GM19463 (cell line): ENCODE data around the gene SH3BP1.

ENCODE experiments used
- ATAC-seq: cut with Tn5 transposase; IDR thresholded peaks from one replicate; pipeline ENCODE4 v1.9.1; 2021; ENCODE audit warnings: mild to moderate bottlenecking, moderate library complexity; ENCODE audit not compliant: unreplicated experiment

SH3BP1 gene

DNA sequence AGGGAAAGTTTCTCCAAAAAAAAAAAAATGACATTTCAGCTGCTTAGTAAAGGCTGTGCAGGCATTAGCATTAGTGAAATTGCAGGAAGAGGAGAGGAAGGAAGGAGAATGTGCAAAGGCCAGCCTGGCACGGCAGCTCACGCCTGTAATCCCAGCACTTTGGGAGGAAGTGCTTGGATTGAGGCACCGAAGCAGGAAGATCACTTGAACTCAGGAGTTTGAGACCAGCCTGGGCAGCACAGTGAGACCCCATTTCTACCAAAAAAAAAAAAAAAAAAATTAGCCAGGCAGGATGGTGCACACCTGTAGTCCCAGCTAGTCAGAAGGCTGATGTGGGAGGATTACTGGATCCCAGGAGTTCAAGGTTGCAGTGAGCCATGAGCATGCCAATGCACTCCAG, 65.2 kb downstream of the SH3BP1 start:
- ATAC-seq = no peak

DNA sequence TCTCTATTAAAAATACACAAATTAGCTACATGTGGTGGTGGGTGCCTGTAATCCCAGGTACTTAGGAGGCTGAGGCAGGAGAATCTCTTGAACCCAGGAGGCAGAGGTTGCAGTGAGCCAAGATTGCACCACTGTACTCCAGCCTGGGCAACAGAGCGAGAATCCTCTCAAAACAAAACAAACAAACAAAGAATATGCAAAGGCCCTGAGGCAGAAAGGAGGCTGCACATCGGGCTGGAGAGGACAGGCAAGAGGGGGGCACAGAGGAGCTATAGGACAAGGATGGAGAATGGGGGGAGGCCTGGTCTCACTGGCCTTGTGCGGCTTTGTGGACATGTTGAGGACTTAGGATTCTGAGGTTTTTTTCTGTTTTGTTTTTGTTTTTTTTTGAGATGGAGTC, 65.7 kb downstream of the SH3BP1 start:
- no peak for ATAC-seq
